MM.1S (cell line): ENCODE results near the gene CBX8.

Experiments
- CTCF ChIP-seq: fragments of 300-600 bp; sonication (generic); IDR thresholded peaks from 2 replicates; pipeline ENCODE4 v1.5.1; 2016; ENCODE audit warnings: antibody characterized with exemption, low read length, mixed read lengths
- EZH2 ChIP-seq: fragments of 300-600 bp; sonication (generic); optimal IDR thresholded peaks from 2 replicates; pipeline ENCODE3; 2017; ENCODE audit warnings: low read depth, mild to moderate bottlenecking, antibody characterized with exemption, low read length, mixed read lengths

- TF ChIP-seq CTCF (no peak), EZH2 (no peak)
These were observed 28.2 kb upstream of the CBX8 start for GRCh38 chr17:79824893-79825579.
